HepG2 (cell line): ENCODE measurements around the gene CLMP.

Experiments used
- ZNF496 ChIP-seq: sonication (generic); formaldehyde crosslinking; IDR thresholded peaks from 2 replicates; pipeline ENCODE4 v1.8.1; 2023; ENCODE audit warnings: mild to moderate bottlenecking, moderate library complexity, missing genetic modification reagents; ENCODE audit not compliant: insufficient replicate concordance
- ZNF597 ChIP-seq: sonication (generic); formaldehyde crosslinking; IDR thresholded peaks from 2 replicates; pipeline ENCODE4 v1.5.0; 2020; ENCODE audit warnings: missing genetic modification reagents

DNA sequence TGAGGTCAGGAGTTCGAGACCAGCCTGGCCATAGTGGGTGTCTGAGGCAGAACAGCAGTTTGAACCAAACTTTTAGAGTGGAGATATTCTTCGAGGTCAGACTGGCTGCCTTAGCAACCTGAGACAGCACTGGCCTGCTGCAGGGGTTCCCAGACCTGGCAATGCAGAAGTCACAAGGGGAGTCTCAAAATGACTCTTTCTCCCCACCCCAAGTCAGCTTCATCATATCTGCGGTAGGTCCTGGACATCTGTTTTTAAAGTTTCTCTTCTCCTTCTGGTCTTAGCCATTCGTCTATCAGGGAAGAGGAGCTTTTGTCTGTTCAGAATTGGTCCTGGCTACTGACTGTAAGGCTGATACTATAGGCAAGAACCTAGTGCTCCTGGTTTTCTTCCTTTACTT lies 14.5 kb upstream of the CLMP start:
- TF ChIP-seq ZNF597 (CRISPR knock-in tag) (no peak), ZNF496 (CRISPR knock-in tag) (no peak)
